HG03095 (cell line): ENCODE results near the gene EFNA4.

Source experiments
- ATAC-seq: cut with Tn5 transposase; IDR thresholded peaks from one replicate; pipeline ENCODE4 v1.9.1; 2021; ENCODE audit warnings: moderate library complexity; ENCODE audit not compliant: unreplicated experiment

Gene EFNA4

GRCh38 chr1:155063550-155064110, at the start of gene EFNA4:
Gene EFNA4 (plus strand): TSS chr1:155063740. CDS start chr1:155063824, 84 bp downstream.
- peak; percentile 64 for ATAC-seq

GRCh38 chr1:155014709-155015508, 48.6 kb upstream of the EFNA4 start:
- ATAC-seq: no peak

GRCh38 chr1:155015527-155016230, 47.9 kb upstream of the EFNA4 start:
- ATAC-seq: no peak

- ATAC-seq: no peak
These were observed 47.2 kb upstream of the EFNA4 start for GRCh38 chr1:155016231-155016831.

GRCh38 chr1:155017041-155017945, 46.2 kb upstream of the EFNA4 start:
- ATAC-seq: peak; percentile 52

GRCh38 chr1:155017946-155018316, 45.6 kb upstream of the EFNA4 start:
- ATAC-seq: no peak

- no peak for ATAC-seq
These were observed 44.8 kb upstream of the EFNA4 start for GRCh38 chr1:155018617-155019348.

- no peak for ATAC-seq
These were observed 43.9 kb upstream of the EFNA4 start for GRCh38 chr1:155019377-155020245.

- ATAC-seq: no peak
These were observed 41.2 kb upstream of the EFNA4 start for GRCh38 chr1:155022136-155022926.

GRCh38 chr1:155022927-155023236, 40.7 kb upstream of the EFNA4 start:
- ATAC-seq: no peak

GRCh38 chr1:155023627-155024026, 39.9 kb upstream of the EFNA4 start:
- no peak for ATAC-seq

- ATAC-seq: no peak
These were observed 39.2 kb upstream of the EFNA4 start for GRCh38 chr1:155024315-155024714.

- ATAC-seq: no peak
These were observed 37.4 kb upstream of the EFNA4 start for GRCh38 chr1:155026154-155026553.

GRCh38 chr1:155026588-155026987, 37.0 kb upstream of the EFNA4 start:
- no peak for ATAC-seq

GRCh38 chr1:155029513-155030242, 33.9 kb upstream of the EFNA4 start:
- no peak for ATAC-seq

- ATAC-seq: no peak
These were observed 33.2 kb upstream of the EFNA4 start for GRCh38 chr1:155030243-155030795.

- no peak for ATAC-seq
These were observed 32.6 kb upstream of the EFNA4 start for GRCh38 chr1:155030899-155031298.
